Measurements from ENCODE around the gene SAP130. TPM values are rescaled to one million over a fixed set of nuclear protein-coding genes. Genes with fewer than 3 reads are reported as not detected.

SAP130 gene
- polyA plus RNA-seq, 1 donor (not counting 4 experiments of a cell fraction or from before 2014, with no cell fraction given): 11.6 TPM

DNA sequence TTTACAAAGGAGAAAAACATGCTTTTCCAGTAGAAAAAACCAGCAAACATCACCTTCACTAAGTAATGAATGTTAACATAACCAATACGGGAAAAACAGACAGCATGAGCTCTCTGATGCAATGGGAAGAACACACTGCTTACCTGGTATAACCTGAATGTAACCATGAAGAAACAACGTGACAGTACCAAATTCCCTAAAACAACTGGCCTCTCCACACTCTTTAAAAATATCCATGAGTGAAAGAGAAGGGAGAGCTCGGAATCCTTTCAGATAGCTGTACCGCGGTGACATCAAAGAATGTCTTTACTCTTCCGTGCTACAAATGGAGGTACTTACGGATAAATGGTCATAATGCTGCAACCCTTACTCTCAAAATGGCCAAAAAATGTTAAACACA, 32.1 kb downstream of the SAP130 start:
- Histone ChIP-seq H3K4me2 (ENCODE audit: control insufficient read depth, extremely low read depth, insufficient read depth, low read depth, low read length) (no peak overlapping the region), H3K27ac (ENCODE audit: control insufficient read depth, insufficient read depth, low read length) (no peak overlapping the region), H3K27me3 (ENCODE audit: control insufficient read depth, extremely low read depth, insufficient read depth, low read length) (no peaks in the 10 kb centered on the region), H3K4me1 (ENCODE audit: control insufficient read depth, extremely low read depth, insufficient read depth, low read length) (no peaks in the 10 kb centered on the region), H4K20me1 (ENCODE audit: control insufficient read depth, extremely low read depth, insufficient read depth, low read length) (no peaks in the 10 kb centered on the region), H3K9ac (ENCODE audit: control insufficient read depth, extremely low read depth, insufficient read depth, low read length) (no peak overlapping the region), H3K36me3 (ENCODE audit: control insufficient read depth in 2 of 2, extremely low read depth in 1 of 2, insufficient read depth in 2 of 2, low read length in 2 of 2) (peaks cover 20 to 22% of the 10 kb centered on the region in 2 experiments), H2AFZ (ENCODE audit: control insufficient read depth, low read length) (no peak overlapping the region), H3K9me1 (ENCODE audit: control insufficient read depth, extremely low read depth, insufficient read depth, low read length) (no peaks in the 10 kb centered on the region), H3K4me3 (ENCODE audit: control insufficient read depth in 2 of 3, extremely low read depth in 1 of 3, insufficient read depth in 2 of 3, low read depth in 1 of 3, low read length in 3 of 3) (no peak overlapping the region), H3K9me3 (ENCODE audit: control insufficient read depth, low read depth, low read length) (no peaks in the 10 kb centered on the region), H3K79me2 (ENCODE audit: control insufficient read depth, insufficient read depth, low read length) (no peaks in the 10 kb centered on the region)
- TF ChIP-seq CTCF (optimal IDR thresholded peaks at IDR 0.05 in 1 of 3, IDR thresholded peaks at IDR 0.05 in 1 of 3, conservative IDR thresholded peaks at IDR 0.05 in 1 of 3; ENCODE audit: extremely low read depth in 1 of 3, insufficient read depth in 2 of 3, low read length in 3 of 3) (no peak), EZH2 (IDR thresholded peaks at IDR 0.05; ENCODE audit: low read length) (no peak)
- FAIRE-seq (no peak), DNase-seq (ENCODE audit: low read depth, low spot score) (no peak)
- dilution Hi-C loops (cut with MboI; ENCODE audit: extremely low pct_ligation_motif_present, low sequenced_read_pairs): no loop called here

DNA sequence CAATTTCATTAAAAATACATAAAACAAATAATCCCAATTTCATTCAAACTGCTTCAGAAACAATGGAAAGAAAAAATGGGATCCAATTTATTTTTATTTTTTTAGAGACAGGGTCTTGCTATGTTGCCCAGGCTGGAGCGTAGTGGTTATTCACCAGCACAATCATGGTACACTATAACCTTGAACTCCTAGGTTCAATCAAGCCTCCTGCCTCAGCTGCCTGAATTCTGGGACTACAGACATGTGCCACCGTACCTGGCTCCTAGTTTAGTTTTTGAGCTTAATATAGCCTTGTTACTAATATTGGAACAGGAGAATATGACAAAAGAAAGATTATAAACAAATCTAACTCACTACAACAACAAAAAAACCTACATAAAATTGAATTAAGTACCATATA, 34.2 kb downstream of the SAP130 start:
- Histone ChIP-seq H3K9me3 (ENCODE audit: control insufficient read depth, low read depth, low read length) (no peaks in the 10 kb centered on the region), H3K27ac (ENCODE audit: control insufficient read depth, insufficient read depth, low read length) (no peak overlapping the region), H4K20me1 (ENCODE audit: control insufficient read depth, extremely low read depth, insufficient read depth, low read length) (no peaks in the 10 kb centered on the region), H3K4me3 (ENCODE audit: control insufficient read depth in 2 of 3, extremely low read depth in 1 of 3, insufficient read depth in 2 of 3, low read depth in 1 of 3, low read length in 3 of 3) (no peak overlapping the region), H3K9ac (ENCODE audit: control insufficient read depth, extremely low read depth, insufficient read depth, low read length) (no peak overlapping the region), H3K27me3 (ENCODE audit: control insufficient read depth, extremely low read depth, insufficient read depth, low read length) (no peaks in the 10 kb centered on the region), H3K79me2 (ENCODE audit: control insufficient read depth, insufficient read depth, low read length) (no peaks in the 10 kb centered on the region), H3K9me1 (ENCODE audit: control insufficient read depth, extremely low read depth, insufficient read depth, low read length) (no peaks in the 10 kb centered on the region), H3K4me2 (ENCODE audit: control insufficient read depth, extremely low read depth, insufficient read depth, low read depth, low read length) (no peak overlapping the region), H3K4me1 (ENCODE audit: control insufficient read depth, extremely low read depth, insufficient read depth, low read length) (no peaks in the 10 kb centered on the region), H2AFZ (ENCODE audit: control insufficient read depth, low read length) (no peak overlapping the region), H3K36me3 (ENCODE audit: control insufficient read depth in 2 of 2, extremely low read depth in 1 of 2, insufficient read depth in 2 of 2, low read length in 2 of 2) (peaks cover 10 to 12% of the 10 kb centered on the region in 2 experiments)
- no peak for DNase-seq (ENCODE audit: low read depth, low spot score)
- dilution Hi-C loops (cut with MboI; ENCODE audit: extremely low pct_ligation_motif_present, low sequenced_read_pairs): no loop called here
- TF ChIP-seq EZH2 (IDR thresholded peaks at IDR 0.05; ENCODE audit: low read length) (no peak), CTCF (optimal IDR thresholded peaks at IDR 0.05 in 1 of 3, IDR thresholded peaks at IDR 0.05 in 1 of 3, conservative IDR thresholded peaks at IDR 0.05 in 1 of 3; ENCODE audit: extremely low read depth in 1 of 3, insufficient read depth in 2 of 3, low read length in 3 of 3) (no peak)
- FAIRE-seq: no peak

Data from keratinocyte (primary cell).